ENCODE data around the gene SPOCK3. TPM values are rescaled to one million over a fixed set of nuclear protein-coding genes. Genes with fewer than 3 reads are reported as not detected.
A peak's percentile ranks its signal among the peaks of the same experiment; 100 is the strongest.
"Not testable (repeated sequence)": the region's sequence is repeated elsewhere in the genome, so short reads cannot be mapped to it uniquely, and the experiment has no call there.

The SPOCK3 gene
- total RNA-seq, 8 experiments from 2014 or later = 0.41 to 42.2 (median 18.6) TPM; not detected in 2

DNA sequence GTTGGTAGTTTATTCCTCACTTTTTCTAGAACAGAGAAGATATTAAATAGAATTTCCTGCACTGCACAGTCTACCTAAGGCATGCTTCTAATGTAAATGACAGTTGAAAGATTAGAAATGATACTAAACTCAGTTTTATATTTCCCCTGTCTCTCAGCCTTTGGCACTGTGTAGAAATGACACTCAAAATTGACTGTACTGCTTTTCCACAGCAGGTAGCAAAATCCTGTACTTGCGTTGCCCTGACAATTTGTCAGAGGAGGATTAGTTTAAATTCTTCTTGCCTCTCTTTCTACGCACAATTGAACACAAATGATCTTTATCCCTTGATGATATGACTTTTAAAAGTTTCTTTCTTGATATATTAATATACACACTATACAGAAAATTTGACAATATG is 347.6 kb downstream of the SPOCK3 start:
- in situ Hi-C loops (cut with MboI; ENCODE audit: low pct_unique_long_range_greater_than_20kb in 2 of 9, low sequenced_read_pairs in 9 of 9, unreplicated experiment in 9 of 9) = no loop called here
- H3K27ac ChIP-seq = no peak overlapping the region
- H3K4me3 ChIP-seq = no peak overlapping the region
- no peaks in the 10 kb centered on the region for H3K4me1 ChIP-seq (replicated peaks in 1 of 2)
- WGBS, 10 experiments = 0 to 100% (median 84%) methylated on average over 1 to 2 of the region's 2 CpGs; no CpG with 5 or more reads in 1 of the 10 experiments
- no peak for ATAC-seq (replicated peaks in 6 of 8)

DNA sequence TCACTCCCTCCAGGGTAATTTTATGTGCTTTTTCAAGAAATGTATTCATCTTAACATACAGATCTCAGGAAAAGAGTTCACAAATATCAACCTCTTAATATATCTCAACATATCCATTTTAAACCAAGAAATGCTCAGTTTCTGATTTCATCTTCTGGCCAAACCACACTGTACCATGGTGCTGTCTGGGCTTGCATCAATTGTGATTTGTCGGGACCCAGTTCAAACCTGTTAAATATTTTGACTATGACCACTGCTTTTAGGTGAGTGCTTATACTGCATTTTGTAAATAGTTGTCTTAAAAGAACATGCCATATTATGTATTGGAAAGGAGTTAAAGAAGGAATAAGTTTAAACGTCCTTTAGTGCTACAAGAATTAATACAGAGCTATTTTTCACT is 352.1 kb downstream of the SPOCK3 start:
- Histone ChIP-seq H3K4me1 (replicated peaks in 1 of 2) (no peaks in the 10 kb centered on the region), H3K27ac (no peak overlapping the region), H3K4me3 (no peak overlapping the region)
- WGBS, 10 experiments = 0 to 94% (median 60%) methylated on average over 1 to 2 of the region's 2 CpGs
- no peak for ATAC-seq (replicated peaks in 6 of 8)
- in situ Hi-C loops (cut with MboI; ENCODE audit: low pct_unique_long_range_greater_than_20kb in 2 of 9, low sequenced_read_pairs in 9 of 9, unreplicated experiment in 9 of 9) = no loop called here

- no peak overlapping the region for H3K4me3 ChIP-seq
- H3K27ac ChIP-seq = no peak overlapping the region
- in situ Hi-C loops (cut with MboI; ENCODE audit: low pct_unique_long_range_greater_than_20kb in 2 of 9, low sequenced_read_pairs in 9 of 9, unreplicated experiment in 9 of 9) = no loop called here
- 4 to 100% (median 55%) methylated on average over 1 to 3 of the region's 5 CpGs; no CpG with 5 or more reads in 6 of the 10 experiments for WGBS, 10 experiments
- H3K4me1 ChIP-seq (replicated peaks in 1 of 2) = no peaks in the 10 kb centered on the region
- no peak for ATAC-seq (replicated peaks in 6 of 8)
Observed at GRCh38 chr4:166875821-166876220, 358.5 kb downstream of the SPOCK3 start.

GRCh38 chr4:166862032-166862431 is 372.3 kb downstream of the SPOCK3 start:
- in situ Hi-C loops (cut with MboI; ENCODE audit: low pct_unique_long_range_greater_than_20kb in 2 of 9, low sequenced_read_pairs in 9 of 9, unreplicated experiment in 9 of 9) = no loop called here
- no peak for ATAC-seq (replicated peaks in 6 of 8)
- H3K4me3 ChIP-seq = no peak overlapping the region
- no peak overlapping the region for H3K27ac ChIP-seq
- 0 to 100% (median 75%) methylated on average over 1 of the region's 1 CpG for WGBS, 10 experiments
- H3K4me1 ChIP-seq (replicated peaks in 1 of 2) = no peaks in the 10 kb centered on the region

DNA sequence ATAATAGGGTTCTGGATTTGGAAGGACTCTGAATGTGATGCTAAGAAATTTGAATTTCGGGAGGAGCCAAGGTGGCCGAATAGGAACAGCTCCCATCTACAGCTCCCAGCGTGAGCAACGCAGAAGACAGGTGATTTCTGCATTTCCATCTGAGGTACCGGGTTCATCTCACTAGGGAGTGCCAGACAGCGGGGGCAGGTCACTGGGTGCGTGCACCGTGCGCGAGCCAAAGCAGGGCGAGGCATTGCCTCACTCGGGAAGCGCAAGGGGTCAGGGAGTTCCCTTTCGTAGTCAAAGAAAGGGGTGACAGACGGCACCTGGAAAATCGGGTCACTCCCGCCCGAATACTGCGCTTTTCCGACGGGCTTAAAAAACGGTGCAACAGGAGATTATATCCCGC is 383.9 kb downstream of the SPOCK3 start:
- in situ Hi-C loops (cut with MboI; ENCODE audit: low pct_unique_long_range_greater_than_20kb in 2 of 9, low sequenced_read_pairs in 9 of 9, unreplicated experiment in 9 of 9); H3K4me3 ChIP-seq; H3K4me1 ChIP-seq (replicated peaks in 1 of 2); ATAC-seq (replicated peaks in 6 of 8); H3K27ac ChIP-seq: not testable (repeated sequence)
- 19 to 100% (median 95%) methylated on average over 4 to 11 of the region's 23 CpGs; no CpG with 5 or more reads in 5 of the 10 experiments for WGBS, 10 experiments

- no peak overlapping the region for H3K4me3 ChIP-seq
- no peaks in the 10 kb centered on the region for H3K4me1 ChIP-seq (replicated peaks in 1 of 2)
- H3K27ac ChIP-seq = no peak overlapping the region
- no peak for ATAC-seq (replicated peaks in 6 of 8)
- in situ Hi-C loops (cut with MboI; ENCODE audit: low pct_unique_long_range_greater_than_20kb in 2 of 9, low sequenced_read_pairs in 9 of 9, unreplicated experiment in 9 of 9) = no loop called here
Observed at GRCh38 chr4:166846939-166847338, 387.4 kb downstream of the SPOCK3 start.

DNA sequence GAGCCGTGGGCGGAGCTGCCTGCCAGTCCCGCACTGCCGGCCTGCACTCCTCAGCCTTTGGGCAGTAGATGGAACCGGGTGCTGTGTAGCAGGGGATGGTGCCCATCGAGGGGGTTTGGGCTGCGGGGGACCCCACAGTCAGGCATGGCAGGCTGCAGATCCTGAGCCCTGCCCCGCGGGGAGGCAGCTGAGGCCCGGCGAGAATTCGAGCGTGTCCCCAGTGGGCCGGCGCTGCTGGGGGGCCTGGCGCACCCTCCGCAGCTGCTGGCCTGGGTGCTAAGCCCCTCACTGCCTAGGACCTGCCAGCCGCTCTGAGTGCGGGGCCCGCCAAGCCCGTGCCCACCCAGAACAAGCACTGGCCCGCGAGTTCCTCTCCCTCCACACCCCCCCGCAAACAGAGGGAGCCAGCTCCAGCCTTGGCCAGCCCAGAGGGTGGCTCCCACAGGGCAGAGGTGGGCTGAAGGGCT is 391.5 kb downstream of the SPOCK3 start:
- no peak overlapping the region for H3K27ac ChIP-seq
- ATAC-seq (replicated peaks in 6 of 8) = no peak
- H3K4me1 ChIP-seq (replicated peaks in 1 of 2) = no peaks in the 10 kb centered on the region
- no peak overlapping the region for H3K4me3 ChIP-seq
- WGBS, 10 experiments = 35 to 100% (median 87%) methylated on average over 1 to 5 of the region's 24 CpGs; no CpG with 5 or more reads in 7 of the 10 experiments
- in situ Hi-C loops (cut with MboI; ENCODE audit: low pct_unique_long_range_greater_than_20kb in 2 of 9, low sequenced_read_pairs in 9 of 9, unreplicated experiment in 9 of 9) = no loop called here

DNA sequence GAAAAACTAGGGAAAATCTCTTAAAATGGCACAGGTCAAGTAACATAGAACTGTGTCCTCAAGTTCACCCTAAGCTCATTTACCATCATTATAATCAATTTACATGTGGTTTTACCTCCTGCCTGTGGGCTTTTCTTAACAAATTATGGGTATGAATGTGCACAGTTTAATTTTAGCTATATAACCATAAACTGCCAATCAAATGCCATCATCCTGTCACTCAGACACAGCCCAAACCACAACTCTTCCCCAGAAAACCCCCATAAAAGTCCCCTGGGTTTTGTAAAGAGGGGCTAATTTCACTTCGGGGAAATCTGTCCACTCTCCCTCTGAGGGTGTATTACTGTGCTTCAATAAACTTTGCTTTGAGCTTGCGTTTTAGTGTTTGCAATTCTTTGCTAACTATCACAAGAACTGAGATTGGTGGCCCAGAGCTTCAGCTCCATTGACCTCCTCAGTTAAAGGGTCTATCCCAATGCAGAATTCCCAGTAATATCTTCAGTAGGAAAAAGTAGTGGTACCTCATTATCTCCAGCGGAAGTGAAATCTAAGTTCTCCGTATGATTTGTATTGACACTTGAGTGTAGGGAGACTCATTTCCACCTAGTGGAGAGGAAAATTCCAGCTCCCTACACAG is 394.6 kb downstream of the SPOCK3 start:
- no peak overlapping the region for H3K4me3 ChIP-seq
- no peaks in the 10 kb centered on the region for H3K4me1 ChIP-seq (replicated peaks in 1 of 2)
- no peak overlapping the region for H3K27ac ChIP-seq
- ATAC-seq (replicated peaks in 6 of 8) = no peak
- 18 to 100% (median 91%) methylated on average over 1 to 4 of the region's 4 CpGs for WGBS, 10 experiments
- in situ Hi-C loops (cut with MboI; ENCODE audit: low pct_unique_long_range_greater_than_20kb in 2 of 9, low sequenced_read_pairs in 9 of 9, unreplicated experiment in 9 of 9) = no loop called here

DNA sequence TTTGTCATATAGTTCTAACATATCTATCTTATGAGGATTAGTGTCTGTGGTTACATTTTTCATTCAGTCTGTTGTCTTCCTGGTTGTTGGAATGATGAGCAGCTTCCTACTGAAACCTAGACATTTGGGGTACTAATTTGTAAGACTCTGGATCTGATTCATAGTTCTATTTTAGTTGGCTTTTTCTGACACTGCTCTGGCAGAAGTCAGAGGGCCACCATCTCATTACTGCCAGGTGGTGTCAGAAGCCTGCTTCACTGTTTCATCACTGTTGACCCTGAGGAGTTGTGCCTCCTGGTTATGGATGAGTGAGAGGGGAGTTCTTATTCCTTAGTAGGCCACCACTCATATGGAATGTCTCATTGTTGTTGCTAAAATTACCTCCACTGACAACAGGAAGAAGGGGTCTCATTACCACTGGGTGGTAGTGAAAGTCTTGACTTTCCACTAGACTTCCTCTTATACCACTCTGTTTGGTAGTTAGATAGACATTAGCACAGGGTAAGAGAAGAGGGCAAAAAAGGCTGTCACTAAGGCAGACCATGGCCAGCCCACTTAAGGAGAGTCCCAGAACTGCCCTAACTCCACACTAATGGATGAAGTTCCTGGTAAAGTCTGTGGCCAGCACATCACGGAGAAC is 395.2 kb downstream of the SPOCK3 start:
- no peak overlapping the region for H3K4me3 ChIP-seq
- H3K27ac ChIP-seq = no peak overlapping the region
- ATAC-seq (replicated peaks in 6 of 8) = no peak
- in situ Hi-C loops (cut with MboI; ENCODE audit: low pct_unique_long_range_greater_than_20kb in 2 of 9, low sequenced_read_pairs in 9 of 9, unreplicated experiment in 9 of 9) = no loop called here
- whole genome bisulfite sequencing, 10 experiments = 0 to 100% (median 71%) methylated on average over 1 of the region's 1 CpG; no CpG with 5 or more reads in 5 of the 10 experiments
- H3K4me1 ChIP-seq (replicated peaks in 1 of 2) = no peaks in the 10 kb centered on the region

GRCh38 chr4:166836865-166837264 is 397.4 kb downstream of the SPOCK3 start:
- Histone ChIP-seq H3K4me3 (no peak overlapping the region), H3K27ac (no peak overlapping the region), H3K4me1 (replicated peaks in 1 of 2) (no peaks in the 10 kb centered on the region)
- ATAC-seq (replicated peaks in 6 of 8) = no peak
- whole genome bisulfite sequencing, 10 experiments = 0 to 100% (median 49%) methylated on average over 1 of the region's 1 CpG; no CpG with 5 or more reads in 4 of the 10 experiments
- in situ Hi-C loops (cut with MboI; ENCODE audit: low pct_unique_long_range_greater_than_20kb in 2 of 9, low sequenced_read_pairs in 9 of 9, unreplicated experiment in 9 of 9) = no loop called here

GRCh38 chr4:166827629-166828028 is 406.7 kb downstream of the SPOCK3 start:
- no peak overlapping the region for H3K4me3 ChIP-seq
- in situ Hi-C loops (cut with MboI; ENCODE audit: low pct_unique_long_range_greater_than_20kb in 2 of 9, low sequenced_read_pairs in 9 of 9, unreplicated experiment in 9 of 9) = no loop called here
- 0 to 80% (median 50%) methylated on average over 1 of the region's 1 CpG; no CpG with 5 or more reads in 5 of the 10 experiments for WGBS, 10 experiments
- no peak overlapping the region for H3K27ac ChIP-seq
- H3K4me1 ChIP-seq (replicated peaks in 1 of 2) = peaks cover 0 to 17% of the 10 kb centered on the region in 2 donors
- ATAC-seq (replicated peaks in 6 of 8) = peak in 3 of 8 experiments; percentile 48 to 94 (median 48)

DNA sequence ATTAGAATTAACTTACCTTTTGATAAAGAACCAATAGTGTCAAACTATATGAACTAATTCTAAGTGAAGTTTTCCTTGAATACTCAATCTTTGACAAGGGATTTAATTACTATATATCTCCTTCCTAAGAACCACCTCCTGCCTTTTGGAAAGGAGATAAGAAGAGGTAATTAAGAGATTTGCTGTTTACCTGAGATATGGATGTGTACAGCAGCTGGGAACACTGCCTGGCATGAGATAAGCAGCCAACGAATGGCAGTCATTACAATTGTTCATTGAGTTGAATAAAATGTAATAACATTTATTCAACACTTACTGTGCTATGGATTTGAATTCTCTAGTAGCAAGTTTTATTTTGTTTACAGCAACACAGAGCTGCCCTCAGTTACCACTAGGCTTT is 407.1 kb downstream of the SPOCK3 start:
- Histone ChIP-seq H3K4me1 (replicated peaks in 1 of 2) (peaks cover 0 to 17% of the 10 kb centered on the region in 2 donors), H3K4me3 (no peak overlapping the region), H3K27ac (no peak overlapping the region)
- no peak for ATAC-seq (replicated peaks in 6 of 8)
- 0 to 100% (median 73%) methylated on average over 1 of the region's 1 CpG; no CpG with 5 or more reads in 2 of the 10 experiments for WGBS, 10 experiments
- in situ Hi-C loops (cut with MboI; ENCODE audit: low pct_unique_long_range_greater_than_20kb in 2 of 9, low sequenced_read_pairs in 9 of 9, unreplicated experiment in 9 of 9) = no loop called here

GRCh38 chr4:166823848-166824247 is 410.4 kb downstream of the SPOCK3 start:
- Histone ChIP-seq H3K27ac (no peak overlapping the region), H3K4me1 (replicated peaks in 1 of 2) (peaks cover 0 to 17% of the 10 kb centered on the region in 2 donors), H3K4me3 (no peak overlapping the region)
- in situ Hi-C loops (cut with MboI; ENCODE audit: low pct_unique_long_range_greater_than_20kb in 2 of 9, low sequenced_read_pairs in 9 of 9, unreplicated experiment in 9 of 9) = no loop called here
- peak in 3 of 8 experiments; percentile 59 to 69 (median 66) for ATAC-seq (replicated peaks in 6 of 8)
- WGBS, 10 experiments = 0 to 67% (median 43%) methylated on average over 1 to 3 of the region's 3 CpGs; no CpG with 5 or more reads in 3 of the 10 experiments

Measured in motor neuron (in vitro differentiated cells).